Ishikawa (cell line): ENCODE data around the gene RAPGEF6.

ENCODE experiments used
- CEBPB ChIP-seq: IDR thresholded peaks from 2 replicates; pipeline ENCODE4 v1.6.1; 2012
- CREB1 ChIP-seq: IDR thresholded peaks from 2 replicates; pipeline ENCODE4 v1.6.1; 2012; ENCODE audit warnings: low read depth
- EGR1 ChIP-seq: IDR thresholded peaks from 2 replicates; pipeline ENCODE4 v1.6.1; 2012
- EP300 ChIP-seq: IDR thresholded peaks from 2 replicates; pipeline ENCODE4 v1.6.1; 2012; ENCODE audit warnings: borderline replicate concordance
- FOXM1 ChIP-seq: IDR thresholded peaks from 2 replicates; pipeline ENCODE4 v1.6.1; 2012; ENCODE audit warnings: low read depth, borderline replicate concordance
- MAX ChIP-seq: IDR thresholded peaks from 2 replicates; pipeline ENCODE4 v1.6.1; 2012
- NFIC ChIP-seq: IDR thresholded peaks from 2 replicates; pipeline ENCODE4 v1.6.1; 2012
- RAD21 ChIP-seq: IDR thresholded peaks from 2 replicates; pipeline ENCODE4 v1.6.1; 2012; ENCODE audit warnings: low read depth
- REST ChIP-seq: IDR thresholded peaks from 2 replicates; pipeline ENCODE4 v1.6.1; 2012; ENCODE audit warnings: low read depth, mild to moderate bottlenecking
- TAF1 ChIP-seq: IDR thresholded peaks from 2 replicates; pipeline ENCODE4 v1.6.1; 2012; ENCODE audit warnings: low read depth, mild to moderate bottlenecking
- TCF12 ChIP-seq: IDR thresholded peaks from 2 replicates; pipeline ENCODE4 v1.6.1; 2012; ENCODE audit warnings: low read depth
- TEAD4 ChIP-seq: IDR thresholded peaks from 2 replicates; pipeline ENCODE4 v1.6.1; 2012
- USF1 ChIP-seq: IDR thresholded peaks from 2 replicates; pipeline ENCODE4 v1.6.1; 2012
- YY1 ChIP-seq: IDR thresholded peaks from 2 replicates; pipeline ENCODE4 v1.6.1; 2012; ENCODE audit warnings: low read depth
- ZBTB7A ChIP-seq: IDR thresholded peaks from 2 replicates; pipeline ENCODE4 v1.6.1; 2012; ENCODE audit warnings: low read depth

RAPGEF6 gene

DNA sequence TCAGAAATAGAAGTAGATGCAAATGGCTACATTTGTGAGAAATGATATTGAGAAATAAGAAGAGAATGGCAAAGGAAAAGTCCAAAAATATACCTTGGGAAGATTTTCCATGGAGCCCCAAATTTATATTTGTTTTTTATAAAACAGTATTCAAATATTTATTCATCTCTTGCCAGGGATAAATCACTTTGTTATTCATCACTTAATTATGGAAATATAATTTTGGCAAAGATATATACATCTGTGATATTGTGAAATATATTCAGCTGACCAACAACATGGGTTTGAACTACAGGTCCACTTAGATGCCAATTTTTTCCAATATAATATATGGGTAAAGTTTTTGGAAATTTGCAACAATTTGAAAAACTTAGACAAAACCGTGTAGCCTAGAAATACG is 19.7 kb upstream of the RAPGEF6 start:
- no peak for TF ChIP-seq TEAD4
- no peak for TF ChIP-seq EGR1
- TF ChIP-seq ZBTB7A = no peak
- no peak for TF ChIP-seq REST
- no peak for TF ChIP-seq FOXM1
- no peak for TF ChIP-seq CEBPB
- TF ChIP-seq TAF1 = no peak

DNA sequence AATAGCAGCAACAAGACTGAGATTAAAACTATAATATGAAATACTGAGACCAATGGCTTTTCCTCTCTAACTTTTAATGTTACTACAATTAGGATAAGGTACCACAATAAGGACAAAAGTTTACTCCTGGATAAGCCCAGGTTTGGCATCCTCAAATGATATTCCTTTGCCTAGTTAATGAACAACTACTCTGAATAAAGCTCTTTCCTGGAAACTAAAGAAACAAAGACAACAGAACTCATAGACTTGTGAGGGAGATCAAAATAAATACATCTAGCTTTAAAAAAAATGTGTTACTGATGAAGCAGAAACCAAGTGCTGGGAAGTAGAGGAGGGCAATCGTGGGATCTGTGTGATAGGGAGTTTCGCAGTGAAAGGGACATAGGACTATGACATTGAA is 19.3 kb upstream of the RAPGEF6 start:
- TF ChIP-seq MAX (no peak), EP300 (no peak), ZBTB7A (no peak), REST (no peak), RAD21 (no peak), CEBPB (no peak), EGR1 (no peak), CREB1 (no peak), YY1 (no peak), USF1 (no peak)

- TF ChIP-seq USF1 (no peak), YY1 (no peak), FOXM1 (no peak), CEBPB (no peak)
Measured at GRCh38 chr5:131649161-131649560, 14.1 kb upstream of the RAPGEF6 start.

GRCh38 chr5:131647048-131647769 is 12.2 kb upstream of the RAPGEF6 start:
- no peak for TF ChIP-seq TCF12
- no peak for TF ChIP-seq FOXM1
- TF ChIP-seq NFIC = no peak
- no peak for TF ChIP-seq REST
- TF ChIP-seq ZBTB7A = no peak
- TF ChIP-seq CREB1 = no peak
- no peak for TF ChIP-seq USF1
- TF ChIP-seq MAX = no peak
- TF ChIP-seq TEAD4 = no peak
- TF ChIP-seq TAF1 = no peak
- no peak for TF ChIP-seq EP300
- no peak for TF ChIP-seq CEBPB
- no peak for TF ChIP-seq EGR1
- TF ChIP-seq YY1 = no peak
- TF ChIP-seq RAD21 = no peak
